ENCODE data around the gene OR6J1. TPM values are rescaled to one million over a fixed set of nuclear protein-coding genes. Genes with fewer than 3 reads are reported as not detected.
"Not testable (repeated sequence)": the region's sequence is repeated elsewhere in the genome, so short reads cannot be mapped to it uniquely, and the experiment has no call there.

OR6J1 gene
- total RNA-seq (under 1 TPM in 1 of 9 donors, not detected in 8; 0.06 TPM), polyA plus RNA-seq (not detected)
- long read RNA-seq, donor 1 = 0 reads
- long read RNA-seq, donor 2 = 0 reads
- long read RNA-seq, donor 3 = 0 reads

DNA sequence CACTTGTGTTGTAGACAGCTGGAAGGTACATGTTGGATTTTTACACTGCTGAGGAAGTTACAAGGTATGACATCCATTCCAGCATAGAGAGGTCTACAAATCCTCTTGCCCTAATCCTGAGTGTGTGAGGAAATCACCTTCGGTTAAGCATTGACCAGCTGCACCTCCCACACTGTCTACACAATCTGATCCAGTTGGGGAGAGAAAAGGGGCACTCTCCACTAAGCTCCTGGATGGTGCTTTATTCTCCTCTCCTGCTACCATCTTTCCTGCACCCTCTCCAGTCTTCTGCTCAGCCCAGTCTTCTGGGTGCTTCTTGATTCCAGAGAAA lies at the start of gene OR6J1:
OR6J1 (minus strand) TSS at position 48 of the 331 bp plus-strand sequence. CDS start 9,541 bp downstream, outside the sequence.
- Histone ChIP-seq H3K4me1 (peaks cover 0 to 8% (median 0%) of the 10 kb centered on the region in 12 donors), H3K4me3 (no peak within 1 kb of the TSS), H3K27me3 (no peaks in the 10 kb centered on the region), H3K36me3 (no peaks in the 10 kb centered on the region), H3K9me3 (no peaks in the 10 kb centered on the region), H3K27ac (no peak within 1 kb of the TSS)
- TF ChIP-seq, protein P1, sequence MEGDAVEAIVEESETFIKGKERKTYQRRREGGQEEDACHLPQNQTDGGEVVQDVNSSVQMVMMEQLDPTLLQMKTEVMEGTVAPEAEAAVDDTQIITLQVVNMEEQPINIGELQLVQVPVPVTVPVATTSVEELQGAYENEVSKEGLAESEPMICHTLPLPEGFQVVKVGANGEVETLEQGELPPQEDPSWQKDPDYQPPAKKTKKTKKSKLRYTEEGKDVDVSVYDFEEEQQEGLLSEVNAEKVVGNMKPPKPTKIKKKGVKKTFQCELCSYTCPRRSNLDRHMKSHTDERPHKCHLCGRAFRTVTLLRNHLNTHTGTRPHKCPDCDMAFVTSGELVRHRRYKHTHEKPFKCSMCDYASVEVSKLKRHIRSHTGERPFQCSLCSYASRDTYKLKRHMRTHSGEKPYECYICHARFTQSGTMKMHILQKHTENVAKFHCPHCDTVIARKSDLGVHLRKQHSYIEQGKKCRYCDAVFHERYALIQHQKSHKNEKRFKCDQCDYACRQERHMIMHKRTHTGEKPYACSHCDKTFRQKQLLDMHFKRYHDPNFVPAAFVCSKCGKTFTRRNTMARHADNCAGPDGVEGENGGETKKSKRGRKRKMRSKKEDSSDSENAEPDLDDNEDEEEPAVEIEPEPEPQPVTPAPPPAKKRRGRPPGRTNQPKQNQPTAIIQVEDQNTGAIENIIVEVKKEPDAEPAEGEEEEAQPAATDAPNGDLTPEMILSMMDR (IDR thresholded peaks at IDR 0.05) = no peak
- no peak for TF ChIP-seq POLR2A (IDR thresholded peaks at IDR 0.05)
- ATAC-seq (no peak), DNase-seq (no peak)
- 54 to 79% (median 68%) methylated on average over 1 of the region's 1 CpG for WGBS, 4 donors
- intact Hi-C loops (cut with DNase I) = loop anchor here in 1 of 10 donors (5.0 kb wide), 1 partner anchor 252 kb away; no protein-coding TSS in a partner anchor

DNA sequence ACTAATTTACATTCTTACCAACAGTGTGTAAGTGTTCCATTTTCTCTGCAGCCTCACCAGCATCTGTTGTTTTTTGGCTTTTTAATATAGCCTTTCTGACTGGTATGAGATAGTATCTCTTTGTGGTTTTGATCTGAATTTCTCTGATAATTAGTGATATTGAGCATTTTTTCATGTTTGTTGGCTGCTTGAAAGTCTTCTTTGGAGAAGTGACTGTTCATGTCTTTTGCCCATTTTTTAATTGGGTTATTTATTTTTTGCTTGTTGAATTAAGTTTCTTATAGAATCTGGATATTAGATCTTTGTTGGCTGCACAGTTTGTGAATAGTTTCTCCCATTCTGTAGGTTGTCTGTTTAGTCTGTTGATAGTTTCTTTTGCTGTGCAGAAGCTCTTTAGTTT lies 48.0 kb upstream of the OR6J1 start:
- no peak for ATAC-seq
- intact Hi-C loops (cut with DNase I) = no loop called here

DNA sequence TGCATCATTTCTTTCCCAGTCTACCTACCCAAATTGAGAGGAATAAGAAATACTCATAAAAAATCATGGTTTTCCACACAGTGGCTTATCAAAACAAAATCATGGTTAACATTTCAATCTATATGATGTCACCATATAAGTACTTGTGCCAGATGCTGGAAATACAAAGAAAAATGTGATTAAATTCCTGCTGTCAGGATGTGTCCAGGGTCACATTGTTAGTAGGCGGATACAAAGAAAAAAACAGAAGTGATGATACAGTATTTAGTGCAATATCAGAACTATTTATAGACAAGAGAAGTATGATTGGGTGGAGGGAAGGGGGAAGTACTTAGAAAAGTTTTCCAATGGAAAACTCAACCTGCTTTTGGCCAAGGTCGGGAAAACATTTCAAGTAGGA lies 47.0 kb upstream of the OR6J1 start:
- Histone ChIP-seq H3K27me3 (peaks cover 0 to 9% (median 0%) of the 10 kb centered on the region in 9 donors), H3K9me3 (peaks cover 0 to 26% (median 7%) of the 10 kb centered on the region in 12 donors), H3K4me1 (peaks cover 0 to 14% (median 0%) of the 10 kb centered on the region in 12 donors), H3K4me3 (no peak overlapping the region), H3K27ac (no peak overlapping the region), H3K36me3 (no peaks in the 10 kb centered on the region)
- ATAC-seq = no peak
- intact Hi-C loops (cut with DNase I) = no loop called here
- no peak for TF ChIP-seq POLR2A (IDR thresholded peaks at IDR 0.05)
- TF ChIP-seq, protein P1 (IDR thresholded peaks at IDR 0.05) = no peak
- DNase-seq = no peak
- WGBS, 4 donors = 27 to 41% (median 34%) methylated on average over 2 of the region's 2 CpGs

More for the DNA sequence above, 48.0 kb upstream of the OR6J1 start:
- H3K4me3 ChIP-seq = no peak overlapping the region
- DNase-seq = no peak
- peaks cover 0 to 11% (median 0%) of the 10 kb centered on the region in 9 donors for H3K27me3 ChIP-seq
- peaks cover 0 to 26% (median 7%) of the 10 kb centered on the region in 12 donors for H3K9me3 ChIP-seq
- H3K36me3 ChIP-seq = no peaks in the 10 kb centered on the region
- H3K4me1 ChIP-seq = peaks cover 0 to 14% (median 0%) of the 10 kb centered on the region in 12 donors
- TF ChIP-seq, protein P1 (IDR thresholded peaks at IDR 0.05) = no peak
- TF ChIP-seq POLR2A (IDR thresholded peaks at IDR 0.05) = no peak
- no peak overlapping the region for H3K27ac ChIP-seq

DNA sequence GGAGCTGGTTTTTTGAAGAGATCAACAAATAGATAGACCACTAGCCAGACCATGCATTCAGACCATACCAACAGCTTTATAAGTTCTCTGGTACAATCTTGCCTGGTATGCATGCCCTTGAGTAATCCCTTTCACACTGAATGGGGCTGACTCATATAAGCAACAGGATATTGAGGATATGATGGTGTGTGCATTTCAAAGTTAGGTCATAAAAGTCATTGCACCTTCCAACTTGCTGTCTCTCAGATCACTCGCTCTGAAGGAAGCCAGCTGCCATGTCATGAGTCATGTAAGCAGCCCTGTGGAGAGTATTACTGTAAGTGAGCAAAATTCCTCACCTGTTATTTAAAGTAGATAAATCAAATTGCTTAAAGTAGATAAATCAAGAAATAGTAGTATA lies 45.0 kb upstream of the OR6J1 start:
- H3K27ac ChIP-seq = no peak overlapping the region
- peaks cover 0 to 14% (median 0%) of the 10 kb centered on the region in 12 donors for H3K4me1 ChIP-seq
- ATAC-seq = no peak
- H3K4me3 ChIP-seq = no peak overlapping the region
- 50 to 63% (median 58%) methylated on average over 1 of the region's 1 CpG for WGBS, 4 donors
- intact Hi-C loops (cut with DNase I) = no loop called here
- DNase-seq = no peak
- TF ChIP-seq, protein P1 (IDR thresholded peaks at IDR 0.05) = no peak
- no peak for TF ChIP-seq POLR2A (IDR thresholded peaks at IDR 0.05)
- peaks cover 0 to 4% (median 0%) of the 10 kb centered on the region in 9 donors for H3K27me3 ChIP-seq
- H3K36me3 ChIP-seq = no peaks in the 10 kb centered on the region
- H3K9me3 ChIP-seq = peaks cover 0 to 26% (median 7%) of the 10 kb centered on the region in 12 donors

DNA sequence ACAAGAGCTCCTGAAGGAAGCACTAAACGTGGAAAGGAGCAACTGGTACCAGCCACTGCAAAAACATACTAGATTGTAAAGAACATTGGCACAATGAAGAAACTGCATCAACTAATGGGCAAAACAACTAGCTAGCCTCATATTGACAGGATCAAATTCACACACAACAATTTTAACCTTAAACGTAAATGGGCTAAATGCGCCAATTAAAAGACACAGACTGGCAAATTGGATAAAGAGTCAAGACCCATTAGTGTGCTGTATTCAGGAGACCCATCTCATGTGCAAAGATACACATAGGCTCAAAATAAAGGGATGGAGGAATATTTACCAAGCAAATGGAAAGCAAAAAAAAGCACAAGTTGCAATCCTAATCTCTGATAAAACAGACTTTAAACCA lies 43.8 kb upstream of the OR6J1 start:
- H3K27ac ChIP-seq; H3K4me3 ChIP-seq; H3K36me3 ChIP-seq; intact Hi-C loops (cut with DNase I); DNase-seq; ATAC-seq; H3K27me3 ChIP-seq: not testable (repeated sequence)
- WGBS, 4 donors = 83 to 93% (median 88%) methylated on average over 3 of the region's 3 CpGs
- Histone ChIP-seq H3K4me1 (peaks cover 0 to 14% (median 0%) of the 10 kb centered on the region in 12 donors), H3K9me3 (peaks cover 0 to 21% (median 6%) of the 10 kb centered on the region in 12 donors)

DNA sequence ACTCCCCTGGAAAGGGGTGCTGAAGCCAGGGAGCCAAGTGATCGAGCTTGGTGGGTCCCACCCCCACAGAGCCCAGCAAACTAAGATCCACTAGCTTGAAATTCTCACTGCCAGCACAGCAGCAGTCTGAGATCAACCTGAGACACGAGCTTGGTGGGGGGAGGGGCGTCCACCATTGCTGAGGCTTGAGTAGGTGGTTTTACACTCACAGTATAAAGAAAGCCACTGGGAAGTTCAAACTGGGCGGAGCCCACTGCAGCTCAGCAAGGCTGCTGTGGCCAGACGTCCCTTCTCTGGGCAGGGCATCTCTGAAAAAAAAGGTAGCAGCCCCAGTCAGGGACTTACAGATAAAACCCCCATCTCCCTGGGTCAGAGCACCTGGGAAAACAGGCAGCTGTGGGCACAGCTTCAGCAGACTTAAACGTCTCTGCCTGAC lies 42.0 kb upstream of the OR6J1 start:
- 22 to 36% (median 28%) methylated on average over 3 to 6 of the region's 6 CpGs for WGBS, 4 donors
- H3K27me3 ChIP-seq; DNase-seq; H3K36me3 ChIP-seq; intact Hi-C loops (cut with DNase I); H3K4me3 ChIP-seq; H3K4me1 ChIP-seq; H3K27ac ChIP-seq; ATAC-seq: not testable (repeated sequence)
- H3K9me3 ChIP-seq = peaks cover 0 to 16% (median 0%) of the 10 kb centered on the region in 12 donors
